HG03378 (cell line): Measurements from ENCODE around the gene CFLAR.
"Not testable (repeated sequence)": the region's sequence is repeated elsewhere in the genome, so short reads cannot be mapped to it uniquely, and the experiment has no call there.

Source experiments
- ATAC-seq: cut with Tn5 transposase; IDR thresholded peaks from one replicate; pipeline ENCODE4 v1.9.1; 2021; ENCODE audit warnings: mild to moderate bottlenecking, moderate library complexity; ENCODE audit not compliant: unreplicated experiment

Gene CFLAR

GRCh38 chr2:201116115-201116958 lies at the start of gene CFLAR:
CFLAR (plus strand) TSS chr2:201116164; CDS start chr2:201129866, 13,702 bp downstream.
- peak; percentile 30 for ATAC-seq

GRCh38 chr2:201070948-201071478 lies 45.0 kb upstream of the CFLAR start:
- no peak for ATAC-seq

- peak; percentile 95 for ATAC-seq
These were observed 44.3 kb upstream of the CFLAR start, which contains the start of the genes HYCC2 and NDUFB3 for GRCh38 chr2:201071479-201072200. HYCC2 (minus strand) TSS chr2:201071671; CDS start chr2:201024009, 47,662 bp downstream. NDUFB3 (plus strand) TSS chr2:201072001; CDS start chr2:201078883, 6,882 bp downstream.

- ATAC-seq, result peak; percentile 3
These were observed 43.8 kb upstream of the CFLAR start for GRCh38 chr2:201072201-201072530.

GRCh38 chr2:201073071-201073470 lies 42.9 kb upstream of the CFLAR start:
- ATAC-seq, result no peak

- ATAC-seq, result no peak
These were observed 41.0 kb upstream of the CFLAR start for GRCh38 chr2:201074996-201075395.

- no peak for ATAC-seq
These were observed 31.1 kb upstream of the CFLAR start for GRCh38 chr2:201084863-201085262.

GRCh38 chr2:201090574-201090973 lies 25.4 kb upstream of the CFLAR start:
- ATAC-seq, result no peak

GRCh38 chr2:201093573-201093972 lies 22.4 kb upstream of the CFLAR start:
- ATAC-seq, result no peak

GRCh38 chr2:201100497-201100896 lies 15.5 kb upstream of the CFLAR start:
- no peak for ATAC-seq

GRCh38 chr2:201105759-201106158 lies 10.2 kb upstream of the CFLAR start:
- ATAC-seq, result no peak

- ATAC-seq, result no peak
These were observed 8.3 kb upstream of the CFLAR start for GRCh38 chr2:201107624-201108023.

- no peak for ATAC-seq
These were observed 7.6 kb upstream of the CFLAR start for GRCh38 chr2:201108341-201108740.

GRCh38 chr2:201109186-201109585 lies 6.8 kb upstream of the CFLAR start:
- no peak for ATAC-seq

- ATAC-seq, result no peak
These were observed 5.3 kb upstream of the CFLAR start for GRCh38 chr2:201110615-201111014.

- ATAC-seq, result no peak
These were observed 4.9 kb upstream of the CFLAR start for GRCh38 chr2:201111096-201111495.

- ATAC-seq, result no peak
These were observed 1.6 kb upstream of the CFLAR start for GRCh38 chr2:201114350-201114749.

GRCh38 chr2:201114846-201115245 lies 1.1 kb upstream of the CFLAR start:
- no peak for ATAC-seq

- peak; percentile 27 for ATAC-seq
These were observed 1.2 kb downstream of the CFLAR start for GRCh38 chr2:201116959-201117734.

- ATAC-seq, result not testable (repeated sequence)
These were observed 1.8 kb downstream of the CFLAR start for GRCh38 chr2:201117735-201118094.
